Measurements from ENCODE around the gene AJM1. TPM values are rescaled to one million over a fixed set of nuclear protein-coding genes. Genes with fewer than 3 reads are reported as not detected.
"Not testable (repeated sequence)": the region's sequence is repeated elsewhere in the genome, so short reads cannot be mapped to it uniquely, and the experiment has no call there.

Gene AJM1
- total RNA-seq, 1 experiment from 2014 or later: 1.8 TPM

GRCh38 chr9:136840877-136841645 is 1.2 kb upstream of the AJM1 start:
- no peak overlapping the region for H4K91ac ChIP-seq (ENCODE audit: insufficient read length, low read depth, low read length)
- no peaks in the 10 kb centered on the region for H3K9me3 ChIP-seq (ENCODE audit: control insufficient read depth, low read depth, low read length)
- H3K9me3 Mint-ChIP-seq: no peaks in the 10 kb centered on the region
- H4K5ac ChIP-seq (ENCODE audit: insufficient read length, low read depth, low read length): no peak overlapping the region
- no peak overlapping the region for H2BK20ac ChIP-seq (ENCODE audit: low read depth, low read length, poor library complexity, severe bottlenecking)
- peaks cover 2% of the 10 kb centered on the region; the same call in 1 of the 2 replicates for H3K4me1 ChIP-seq (ENCODE audit: insufficient read depth, low read length)
- H2BK5ac ChIP-seq (ENCODE audit: insufficient read length, low read length): no peak overlapping the region
- H3K79me2 ChIP-seq (ENCODE audit: insufficient read depth, low read length): no peaks in the 10 kb centered on the region
- no CpG with 5 or more reads among the region's 28 CpGs for WGBS (ENCODE audit: extremely low coverage, insufficient read length, low lambda C conversion rate)
- H2BK12ac ChIP-seq (ENCODE audit: insufficient read length, low read depth, low read length): no peak overlapping the region
- no peak for TF ChIP-seq CTCF (conservative IDR thresholded peaks at IDR 0.05)
- H2AK5ac ChIP-seq (ENCODE audit: insufficient read length, low read length): no peak overlapping the region
- H3K9ac ChIP-seq (ENCODE audit: extremely low read depth, insufficient read length, low read length): no peak overlapping the region
- H3K27me3 Mint-ChIP-seq (ENCODE audit: low read depth): peaks cover 9% of the 10 kb centered on the region; the same call in 1 of the 2 replicates
- H2BK15ac ChIP-seq (ENCODE audit: low read depth, low read length): no peak overlapping the region
- peak overlapping the region in 1 of 2 experiments; percentile 23; a peak in 2 of 5 replicates for H3K4me3 Mint-ChIP-seq
- H3K4ac ChIP-seq (ENCODE audit: low read depth, low read length): no peak overlapping the region
- peak; percentile 57 for DNase-seq
- no peak overlapping the region for H2AFZ ChIP-seq (ENCODE audit: low read length)
- H3K56ac ChIP-seq (ENCODE audit: insufficient read length, low read depth, low read length): no peak overlapping the region
- H3K14ac ChIP-seq (ENCODE audit: insufficient read depth, low read length): peak overlapping the region; percentile 41; the same call in 1 of the 2 replicates
- H3T11ph ChIP-seq (ENCODE audit: low read length): no peak overlapping the region
- no peak overlapping the region for H4K8ac ChIP-seq (replicated peaks; ENCODE audit: insufficient read length, low read depth, low read length)
- H4K20me1 ChIP-seq (ENCODE audit: control insufficient read depth, insufficient read depth, insufficient read length): no peaks in the 10 kb centered on the region
- H3K23me2 ChIP-seq (ENCODE audit: insufficient read length, low read depth, low read length, poor library complexity, severe bottlenecking): no peaks in the 10 kb centered on the region
- H3K4me2 ChIP-seq (ENCODE audit: insufficient read depth, insufficient read length, low read length): no peak overlapping the region
- H3K23ac ChIP-seq (ENCODE audit: insufficient read length, low read depth, low read length): no peak overlapping the region
- H3K27me3 ChIP-seq (ENCODE audit: insufficient read depth, low read length): no peaks in the 10 kb centered on the region
- peak overlapping the region in 1 of 3 experiments; percentile 64; a peak in 3 of 7 replicates for H3K27ac Mint-ChIP-seq
- no peak overlapping the region for H3K18ac ChIP-seq (ENCODE audit: insufficient read length, low read depth, low read length)
- H3K4me1 Mint-ChIP-seq: peaks cover 16 to 28% of the 10 kb centered on the region in 2 experiments
- H3K36me3 Mint-ChIP-seq (ENCODE audit: insufficient read depth in 1 of 3, low read depth in 3 of 3): peaks cover 0 to 15% (median 15%) of the 10 kb centered on the region in 3 experiments; a peak in 4 of 7 replicates
- no peak overlapping the region for H2BK120ac ChIP-seq (ENCODE audit: low read depth, low read length, poor library complexity, severe bottlenecking)
- H3K79me1 ChIP-seq (ENCODE audit: insufficient read depth, low read depth, low read length, poor library complexity, severe bottlenecking): no peaks in the 10 kb centered on the region
- no peak overlapping the region for H3K27ac ChIP-seq (ENCODE audit: insufficient read length, low read depth, low read length)

- not testable (repeated sequence) for H3K27ac Mint-ChIP-seq; H3K4ac ChIP-seq (ENCODE audit: low read depth, low read length); H3K23me2 ChIP-seq (ENCODE audit: insufficient read length, low read depth, low read length, poor library complexity, severe bottlenecking); H3K4me1 ChIP-seq (ENCODE audit: insufficient read depth, low read length); H2BK15ac ChIP-seq (ENCODE audit: low read depth, low read length); H3K23ac ChIP-seq (ENCODE audit: insufficient read length, low read depth, low read length); H2BK12ac ChIP-seq (ENCODE audit: insufficient read length, low read depth, low read length); H3K79me2 ChIP-seq (ENCODE audit: insufficient read depth, low read length); H2BK120ac ChIP-seq (ENCODE audit: low read depth, low read length, poor library complexity, severe bottlenecking); H2AK5ac ChIP-seq (ENCODE audit: insufficient read length, low read length); H3K27me3 Mint-ChIP-seq (ENCODE audit: low read depth); H4K8ac ChIP-seq (replicated peaks; ENCODE audit: insufficient read length, low read depth, low read length); H3K18ac ChIP-seq (ENCODE audit: insufficient read length, low read depth, low read length); H3K56ac ChIP-seq (ENCODE audit: insufficient read length, low read depth, low read length); H3K14ac ChIP-seq (ENCODE audit: insufficient read depth, low read length); H3K27ac ChIP-seq (ENCODE audit: insufficient read length, low read depth, low read length); H4K5ac ChIP-seq (ENCODE audit: insufficient read length, low read depth, low read length); H3K9ac ChIP-seq (ENCODE audit: extremely low read depth, insufficient read length, low read length); H3K79me1 ChIP-seq (ENCODE audit: insufficient read depth, low read depth, low read length, poor library complexity, severe bottlenecking); H3K9me3 Mint-ChIP-seq; H4K91ac ChIP-seq (ENCODE audit: insufficient read length, low read depth, low read length); H4K20me1 ChIP-seq (ENCODE audit: control insufficient read depth, insufficient read depth, insufficient read length); H2BK20ac ChIP-seq (ENCODE audit: low read depth, low read length, poor library complexity, severe bottlenecking); H3K9me3 ChIP-seq (ENCODE audit: control insufficient read depth, low read depth, low read length); H3T11ph ChIP-seq (ENCODE audit: low read length); H3K4me2 ChIP-seq (ENCODE audit: insufficient read depth, insufficient read length, low read length); H2AFZ ChIP-seq (ENCODE audit: low read length); H3K27me3 ChIP-seq (ENCODE audit: insufficient read depth, low read length); H2BK5ac ChIP-seq (ENCODE audit: insufficient read length, low read length)
- DNase-seq: peak; percentile 38
- Mint-ChIP-seq H3K36me3 (ENCODE audit: insufficient read depth in 1 of 3, low read depth in 3 of 3) (peaks cover 0 to 15% (median 15%) of the 10 kb centered on the region in 3 experiments; a peak in 4 of 7 replicates), H3K4me1 (peaks cover 16 to 28% of the 10 kb centered on the region in 2 experiments), H3K4me3 (peak overlapping the region in 1 of 2 experiments; percentile 56; a peak in 2 of 5 replicates)
- no CpG with 5 or more reads among the region's 16 CpGs for WGBS (ENCODE audit: extremely low coverage, insufficient read length, low lambda C conversion rate)
These were observed 465 bp upstream of the AJM1 start for GRCh38 chr9:136841646-136842379.
